DOHH2 (cell line): ENCODE results near the gene HBG2.

Experiments used
- EZH2phosphoT487 ChIP-seq: fragments of 200-600 bp; sonication (generic); IDR thresholded peaks from 2 replicates; pipeline ENCODE4 v1.6.1; 2017; ENCODE audit warnings: borderline replicate concordance, mild to moderate bottlenecking, antibody characterized with exemption, low read length, moderate library complexity, mixed read lengths
- TF ChIP-seq, protein P1 (sequence below): fragments of 200-600 bp; sonication (generic); IDR thresholded peaks from one replicate; pipeline ENCODE4 v1.5.1; 2014; ENCODE audit warnings: antibody characterized with exemption, mild to moderate bottlenecking, low read depth, low read length; ENCODE audit not compliant: poor library complexity, severe bottlenecking

- TF ChIP-seq, protein P1, sequence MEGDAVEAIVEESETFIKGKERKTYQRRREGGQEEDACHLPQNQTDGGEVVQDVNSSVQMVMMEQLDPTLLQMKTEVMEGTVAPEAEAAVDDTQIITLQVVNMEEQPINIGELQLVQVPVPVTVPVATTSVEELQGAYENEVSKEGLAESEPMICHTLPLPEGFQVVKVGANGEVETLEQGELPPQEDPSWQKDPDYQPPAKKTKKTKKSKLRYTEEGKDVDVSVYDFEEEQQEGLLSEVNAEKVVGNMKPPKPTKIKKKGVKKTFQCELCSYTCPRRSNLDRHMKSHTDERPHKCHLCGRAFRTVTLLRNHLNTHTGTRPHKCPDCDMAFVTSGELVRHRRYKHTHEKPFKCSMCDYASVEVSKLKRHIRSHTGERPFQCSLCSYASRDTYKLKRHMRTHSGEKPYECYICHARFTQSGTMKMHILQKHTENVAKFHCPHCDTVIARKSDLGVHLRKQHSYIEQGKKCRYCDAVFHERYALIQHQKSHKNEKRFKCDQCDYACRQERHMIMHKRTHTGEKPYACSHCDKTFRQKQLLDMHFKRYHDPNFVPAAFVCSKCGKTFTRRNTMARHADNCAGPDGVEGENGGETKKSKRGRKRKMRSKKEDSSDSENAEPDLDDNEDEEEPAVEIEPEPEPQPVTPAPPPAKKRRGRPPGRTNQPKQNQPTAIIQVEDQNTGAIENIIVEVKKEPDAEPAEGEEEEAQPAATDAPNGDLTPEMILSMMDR = no peak
- TF ChIP-seq EZH2phosphoT487 = no peak
These were observed 19.8 kb upstream of the HBG2 start for GRCh38 chr11:5274395-5274794.
